Mesenteric fat pad (tissue), 1 donor: Measurements from ENCODE around the gene SLC7A10. TPM values are rescaled to one million over a fixed set of nuclear protein-coding genes. Genes with fewer than 3 reads are reported as not detected.
"Not testable (repeated sequence)": the region's sequence is repeated elsewhere in the genome, so short reads cannot be mapped to it uniquely, and the experiment has no call there.

Source experiments
- DNase-seq: peaks from one replicate; pipeline ENCODE4 v3.0.0-alpha.2; 2020; ENCODE audit warnings: low spot score
- total RNA-seq: library from RNA; stranded (reverse); fragmentation: NEBNext Ultra II Directional; extraction: Animal tissue kit (Norgen Biotek cat#: 25700); gene quantifications from one replicate; pipeline ENCODE4 v1.2.1, GENCODE V29; 2021
- donor health status: DM: yes; HTN: yes; CAD: no.

The SLC7A10 gene
- total RNA-seq, 1 donor from 2014 or later: 24.2 TPM

DNA sequence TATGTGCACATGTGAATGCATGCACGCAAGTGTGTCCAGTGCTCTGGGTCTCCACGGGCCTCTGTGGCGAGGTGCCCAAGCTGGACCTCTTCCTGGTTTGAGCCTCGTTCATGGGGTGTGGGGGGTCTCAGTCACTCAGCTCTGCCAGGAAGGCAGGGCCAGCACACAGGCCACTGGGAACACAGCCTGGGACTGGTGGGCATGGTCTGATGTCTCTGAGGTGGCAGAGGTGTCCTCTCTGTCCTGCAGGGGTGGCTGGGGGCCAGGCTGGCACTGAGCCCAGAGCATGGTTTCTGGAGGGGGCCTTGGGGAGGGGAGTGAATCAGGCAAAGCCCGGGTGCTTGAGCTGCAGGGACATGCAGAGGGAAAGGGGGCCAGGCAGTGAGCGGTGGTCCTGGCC, 22.1 kb downstream of the SLC7A10 start:
- no peak for DNase-seq

DNA sequence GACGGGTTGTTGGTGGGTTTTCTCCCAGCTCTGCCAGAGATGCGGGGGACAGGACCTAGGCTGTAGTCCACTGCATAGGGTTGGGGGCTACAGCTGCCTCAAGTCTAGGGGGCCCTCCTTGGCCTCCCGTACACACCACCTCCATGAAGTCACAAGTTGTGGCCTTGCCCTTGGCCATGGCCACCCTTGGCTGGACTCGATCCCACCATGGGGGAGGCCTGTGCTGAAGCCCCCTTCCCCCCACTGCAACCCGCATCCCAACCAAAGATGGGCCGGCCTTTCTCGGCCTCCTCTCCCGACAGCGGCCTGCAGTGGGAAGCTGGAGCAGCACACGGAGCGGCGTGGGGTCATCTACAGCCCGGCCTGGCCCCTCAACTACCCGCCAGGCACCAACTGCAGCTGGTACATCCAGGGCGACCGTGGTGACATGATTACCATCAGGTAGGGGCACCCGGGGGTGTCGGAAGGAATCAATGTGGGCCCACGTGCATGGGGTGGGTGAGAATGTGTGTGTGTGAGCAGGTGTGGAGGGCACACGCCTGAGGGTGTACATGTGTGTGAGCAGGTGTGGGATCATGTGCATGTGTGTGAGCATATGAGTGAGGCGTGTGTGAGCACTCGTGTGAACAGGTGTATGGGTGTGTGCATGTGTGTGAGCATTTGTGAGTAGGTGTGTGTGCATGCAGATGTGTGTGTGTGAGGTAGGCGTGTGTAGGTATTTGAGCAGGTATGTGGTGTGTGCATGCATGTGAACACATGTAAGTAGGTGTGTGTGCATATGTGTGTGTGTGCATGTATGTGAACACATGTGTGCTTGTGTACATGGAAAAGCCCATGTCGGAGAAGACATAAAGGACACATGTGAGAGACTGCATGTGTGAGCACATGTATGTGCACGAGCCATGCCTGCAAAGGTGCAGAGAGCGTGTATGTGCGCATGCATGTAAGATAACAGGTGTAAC, 22.8 kb downstream of the SLC7A10 start:
- DNase-seq: no peak

GRCh38 chr19:33201886-33202545, 23.6 kb downstream of the SLC7A10 start:
- no peak for DNase-seq

DNA sequence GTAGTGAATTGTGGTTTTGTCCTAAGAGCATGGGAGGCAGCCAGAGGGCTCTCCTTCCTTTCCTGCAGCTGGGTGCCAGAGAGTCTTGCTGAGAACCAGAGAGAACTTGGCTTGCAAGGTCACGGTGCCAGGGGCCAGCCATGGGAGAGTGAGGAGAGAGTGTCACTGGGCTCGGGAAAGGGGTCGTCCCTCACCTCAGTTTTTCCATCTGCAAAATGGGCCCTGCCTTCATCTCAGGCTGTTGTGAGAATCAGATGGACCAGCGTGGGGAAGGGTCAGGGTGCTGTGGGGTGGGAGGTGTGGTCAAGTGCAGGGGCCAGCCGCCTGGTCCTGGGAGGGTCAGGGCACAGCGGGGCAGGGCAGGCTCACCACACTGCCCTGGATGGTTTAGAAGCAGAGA, 24.2 kb downstream of the SLC7A10 start:
- no peak for DNase-seq

- DNase-seq: no peak
Measured at GRCh38 chr19:33199441-33200265, 26.0 kb downstream of the SLC7A10 start.

- no peak for DNase-seq
Measured at GRCh38 chr19:33198169-33198568, 27.5 kb downstream of the SLC7A10 start.

DNA sequence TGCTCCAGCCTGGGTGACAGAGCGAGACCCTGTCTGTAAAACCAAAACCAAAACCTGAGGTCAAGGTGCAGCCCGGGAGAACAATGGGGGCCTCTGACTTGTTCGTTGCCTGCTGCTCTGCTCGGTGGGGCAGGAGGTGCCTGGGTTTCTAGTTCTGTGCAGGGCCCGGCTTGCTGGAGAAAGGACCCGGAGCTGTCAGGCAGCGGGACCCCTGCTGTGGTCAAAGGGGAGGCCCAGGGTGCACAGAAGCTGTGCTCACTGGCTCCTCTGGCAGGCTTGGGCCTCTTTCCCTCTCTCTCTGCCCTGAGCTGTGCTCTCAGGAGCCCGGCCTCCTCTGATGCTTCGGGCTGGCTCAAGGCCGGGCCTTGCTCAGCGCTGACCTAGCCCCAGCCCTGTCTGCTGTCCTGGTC, 28.1 kb downstream of the SLC7A10 start:
- no peak for DNase-seq

DNA sequence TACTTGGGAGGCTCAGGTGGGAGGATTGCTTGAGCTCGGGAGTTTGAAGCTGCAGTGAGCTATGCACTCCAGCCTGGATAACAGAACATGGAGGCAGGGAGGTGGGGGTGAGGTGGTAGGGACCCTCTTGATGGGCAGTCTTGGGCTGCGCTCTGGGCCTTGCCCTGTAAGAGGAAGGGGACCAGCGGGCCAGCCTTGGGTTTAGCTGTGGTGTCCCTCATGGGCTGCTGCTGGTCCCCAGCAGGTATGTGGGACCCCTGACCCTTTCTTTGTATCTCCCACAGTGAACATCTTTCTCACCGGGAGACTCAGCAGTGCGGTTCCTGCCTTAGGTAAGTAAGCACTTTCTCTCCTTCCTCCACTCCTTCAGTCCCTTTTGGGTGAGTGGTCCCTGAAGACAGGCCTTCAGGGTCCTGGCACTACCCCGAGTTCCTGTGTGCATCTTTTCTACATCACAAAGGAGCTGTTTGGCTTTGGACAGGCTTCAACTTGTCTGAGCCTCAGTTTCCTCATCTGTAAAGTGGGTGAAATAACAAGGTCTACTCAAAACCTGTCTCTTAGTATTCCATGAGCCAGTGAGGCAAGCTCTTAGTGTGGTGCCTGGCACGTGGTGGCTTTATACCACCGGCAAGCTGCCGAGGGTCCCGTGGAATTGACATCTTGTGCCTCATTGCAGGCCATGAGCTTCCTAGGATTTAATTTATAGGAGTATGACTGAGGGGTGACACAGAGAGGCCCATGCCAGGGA, 29.0 kb downstream of the SLC7A10 start:
- DNase-seq: no peak

- no peak for DNase-seq
Measured at GRCh38 chr19:33195645-33196347, 29.9 kb downstream of the SLC7A10 start.

DNA sequence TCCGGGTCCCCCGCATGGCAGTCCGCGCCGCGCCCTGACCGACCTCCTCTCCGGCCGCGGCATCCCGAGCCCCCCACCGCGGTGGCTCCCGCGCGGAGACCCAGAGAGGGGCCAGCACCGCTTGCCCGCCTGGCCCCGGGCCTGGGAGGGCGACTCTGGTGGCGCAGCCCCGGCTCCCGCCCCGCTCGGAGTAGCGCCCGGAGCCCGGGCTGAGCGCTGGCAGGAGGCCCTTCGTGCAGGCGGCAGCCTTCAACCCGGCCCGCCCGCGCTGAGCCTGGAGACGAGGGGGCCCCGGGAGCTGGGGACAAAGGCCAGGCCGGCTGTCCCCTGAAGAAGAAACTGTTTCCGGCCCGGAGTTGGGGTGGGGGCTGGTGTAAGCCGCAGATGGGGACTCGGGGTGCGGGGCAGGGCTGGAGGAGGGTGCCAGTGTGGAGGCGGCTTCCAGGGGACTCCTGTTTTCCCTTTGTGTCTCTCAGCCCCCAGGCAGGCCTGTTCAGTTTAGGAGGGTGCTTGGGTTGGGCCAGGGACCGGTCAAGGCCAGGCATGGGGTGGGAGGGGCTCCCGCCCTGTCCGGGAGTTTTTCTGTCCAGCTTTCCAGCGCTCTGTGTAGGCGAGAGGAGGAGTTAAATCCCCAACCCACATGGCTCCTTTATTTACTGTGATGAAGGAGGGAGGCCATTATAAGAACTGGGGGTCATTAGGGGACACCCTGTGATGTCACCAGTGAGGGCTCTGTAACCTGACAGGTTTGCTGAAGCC, 30.6 kb downstream of the SLC7A10 start:
- no peak for DNase-seq

DNA sequence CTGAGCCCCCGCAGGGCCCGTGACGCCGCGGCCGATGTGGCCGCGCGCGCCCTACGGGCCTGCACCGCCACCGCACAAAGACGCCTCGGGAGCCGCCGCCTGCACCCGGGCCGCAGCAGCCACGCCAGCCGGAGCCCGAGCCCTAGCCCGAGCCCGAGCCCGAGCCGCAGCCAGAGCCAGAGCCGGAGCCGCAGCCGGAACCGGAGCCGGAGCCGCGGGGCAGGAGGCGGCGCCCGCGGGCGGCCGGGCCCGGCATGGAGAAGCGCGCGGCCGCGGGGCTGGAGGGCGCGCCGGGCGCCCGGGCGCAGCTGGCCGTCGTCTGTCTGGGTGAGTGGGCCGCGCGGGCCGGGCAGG, 31.1 kb downstream of the SLC7A10 start:
- DNase-seq: no peak

- DNase-seq: no peak
Measured at GRCh38 chr19:33193865-33194362, 31.7 kb downstream of the SLC7A10 start, which contains the start of gene LRP3. Gene LRP3, plus strand, starts transcription at chr19:33194330. Its CDS starts 456 bp downstream, at chr19:33194786.

GRCh38 chr19:33193269-33193864, 32.3 kb downstream of the SLC7A10 start:
- no peak for DNase-seq

DNA sequence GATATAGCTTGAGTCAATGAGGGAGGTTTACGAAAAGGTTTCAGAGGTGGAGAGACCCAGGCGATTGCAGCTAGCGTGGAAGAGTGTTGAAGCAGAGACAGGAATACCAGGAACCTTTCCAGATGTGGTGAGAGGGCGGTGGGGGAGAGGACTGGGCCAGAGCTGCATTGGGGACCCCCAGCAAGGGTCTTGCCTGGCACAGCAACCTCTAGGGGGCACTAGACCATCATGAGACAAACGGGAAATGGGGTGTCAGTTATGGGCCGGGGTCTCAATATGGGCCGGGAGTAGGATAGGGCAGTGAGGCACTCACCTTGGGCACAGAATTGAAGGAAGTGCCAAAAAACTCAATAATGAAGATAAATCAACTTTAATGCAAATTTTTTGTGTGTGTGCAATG, 33.6 kb downstream of the SLC7A10 start:
- DNase-seq: no peak

DNA sequence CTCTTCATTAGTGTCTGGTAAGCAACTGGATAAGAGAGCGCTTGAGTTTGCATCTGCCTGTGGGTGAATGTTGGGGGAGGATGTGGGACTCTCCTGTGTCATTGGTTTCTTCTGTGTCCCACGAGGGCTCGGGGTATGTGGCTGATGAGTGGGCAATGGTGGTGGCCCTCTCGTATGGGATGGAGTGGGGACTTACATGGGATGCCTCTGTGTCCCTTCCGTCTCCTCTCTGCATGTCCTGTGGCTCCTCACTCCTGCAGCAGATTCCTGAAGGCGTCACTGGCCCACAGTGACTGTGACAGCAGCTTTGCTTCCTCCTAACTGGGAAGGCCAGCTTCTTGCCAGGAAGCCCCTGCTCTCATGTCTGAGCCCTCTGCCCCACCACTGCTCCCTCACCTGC, 34.1 kb downstream of the SLC7A10 start:
- no peak for DNase-seq

- not testable (repeated sequence) for DNase-seq
Measured at GRCh38 chr19:33191092-33191491, 34.6 kb downstream of the SLC7A10 start.

- no peak for DNase-seq
Measured at GRCh38 chr19:33189453-33189852, 36.2 kb downstream of the SLC7A10 start.

- no peak for DNase-seq
Measured at GRCh38 chr19:33187183-33187540, 38.5 kb downstream of the SLC7A10 start.
